Measurements from ENCODE around the gene CD93. TPM values are rescaled to one million over a fixed set of nuclear protein-coding genes. Genes with fewer than 3 reads are reported as not detected.

Gene CD93
- total RNA-seq, 1 experiment from 2014 or later, result not detected

DNA sequence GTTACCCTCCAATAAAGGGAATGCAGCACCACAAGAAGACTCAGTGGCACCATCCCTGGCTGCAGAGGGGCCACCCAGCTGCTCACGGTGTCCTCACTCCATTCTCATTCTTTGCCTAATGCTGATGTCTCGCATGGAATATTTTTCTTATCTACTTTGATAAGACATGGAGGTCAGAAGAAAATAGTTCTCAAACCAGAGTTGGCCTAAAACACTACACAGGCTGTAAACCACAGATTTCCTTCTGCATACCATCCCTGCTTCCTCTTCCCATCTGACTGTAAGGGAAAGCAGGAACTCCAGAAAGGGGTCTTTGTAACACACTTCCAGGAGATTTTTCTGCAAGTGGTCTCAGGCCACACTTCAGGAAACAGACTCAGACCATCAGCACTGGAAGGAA is 43.1 kb upstream of the CD93 start:
- H3K4me2 ChIP-seq (ENCODE audit: low read depth, low read length, poor library complexity, severe bottlenecking), result no peak overlapping the region
- H3K27me3 ChIP-seq (ENCODE audit: low read length), result no peaks in the 10 kb centered on the region
- H3K9me3 ChIP-seq (ENCODE audit: low read length), result no peaks in the 10 kb centered on the region
- no peak overlapping the region for H2AFZ ChIP-seq (ENCODE audit: low read length)
- H3K4me1 ChIP-seq (ENCODE audit: low read length), result peaks cover 37% of the 10 kb centered on the region
- no peaks in the 10 kb centered on the region for H3K9me2 ChIP-seq (replicated peaks; ENCODE audit: insufficient read depth, low read length)
- H3K27ac ChIP-seq (ENCODE audit: low read length), result no peak overlapping the region
- H3K79me2 ChIP-seq (ENCODE audit: low read length), result no peaks in the 10 kb centered on the region
- no peak overlapping the region for H3K9ac ChIP-seq (ENCODE audit: low read length)
- no peaks in the 10 kb centered on the region for H3K36me3 ChIP-seq (ENCODE audit: insufficient read depth, low read length)
- no peak for DNase-seq
- no peaks in the 10 kb centered on the region for H4K20me1 ChIP-seq (ENCODE audit: insufficient read depth, low read depth, low read length)
- H3K4me3 ChIP-seq (ENCODE audit: low read length), result no peak overlapping the region

DNA sequence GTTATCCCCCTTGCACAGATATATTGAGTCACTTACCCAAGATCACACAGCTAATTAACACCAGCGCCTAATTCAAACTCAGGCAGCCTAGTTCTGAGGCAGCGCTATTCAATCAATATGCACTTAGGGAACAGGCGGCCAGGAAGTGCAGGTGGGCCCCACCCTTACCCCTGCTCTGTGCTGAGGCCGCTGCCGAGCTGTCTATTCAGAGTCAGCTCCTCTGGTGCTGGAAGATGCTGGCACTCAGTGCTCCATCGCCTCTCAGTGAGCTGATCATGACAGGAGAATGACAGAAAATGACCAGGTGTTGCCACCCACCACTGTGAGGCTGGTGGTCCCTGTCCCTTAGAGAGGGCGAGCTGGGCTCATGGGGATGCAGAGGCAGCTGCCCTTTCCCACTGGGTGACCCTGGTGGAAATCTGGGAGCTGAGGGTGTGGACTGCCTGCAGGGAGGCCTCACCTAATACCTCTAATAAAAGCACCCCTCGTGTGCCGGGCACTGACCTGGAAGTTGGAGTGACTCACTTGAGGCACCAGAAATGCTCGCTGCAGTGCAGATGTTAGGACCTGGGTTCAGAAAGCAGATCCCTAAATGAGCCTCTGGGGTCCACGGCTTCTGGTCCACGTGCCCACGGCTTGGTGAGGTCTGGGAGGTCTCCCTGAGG is 42.5 kb upstream of the CD93 start:
- H2AFZ ChIP-seq (ENCODE audit: low read length), result no peak overlapping the region
- DNase-seq, result no peak
- no peaks in the 10 kb centered on the region for H3K9me3 ChIP-seq (ENCODE audit: low read length)
- H3K27ac ChIP-seq (ENCODE audit: low read length), result no peak overlapping the region
- H3K27me3 ChIP-seq (ENCODE audit: low read length), result no peaks in the 10 kb centered on the region
- no peak overlapping the region for H3K4me3 ChIP-seq (ENCODE audit: low read length)
- no peaks in the 10 kb centered on the region for H3K79me2 ChIP-seq (ENCODE audit: low read length)
- no peak overlapping the region for H3K4me2 ChIP-seq (ENCODE audit: low read depth, low read length, poor library complexity, severe bottlenecking)
- no peaks in the 10 kb centered on the region for H3K36me3 ChIP-seq (ENCODE audit: insufficient read depth, low read length)
- no peak overlapping the region for H3K9ac ChIP-seq (ENCODE audit: low read length)
- no peaks in the 10 kb centered on the region for H4K20me1 ChIP-seq (ENCODE audit: insufficient read depth, low read depth, low read length)
- peaks cover 44% of the 10 kb centered on the region for H3K4me1 ChIP-seq (ENCODE audit: low read length)
- no peaks in the 10 kb centered on the region for H3K9me2 ChIP-seq (replicated peaks; ENCODE audit: insufficient read depth, low read length)

DNA sequence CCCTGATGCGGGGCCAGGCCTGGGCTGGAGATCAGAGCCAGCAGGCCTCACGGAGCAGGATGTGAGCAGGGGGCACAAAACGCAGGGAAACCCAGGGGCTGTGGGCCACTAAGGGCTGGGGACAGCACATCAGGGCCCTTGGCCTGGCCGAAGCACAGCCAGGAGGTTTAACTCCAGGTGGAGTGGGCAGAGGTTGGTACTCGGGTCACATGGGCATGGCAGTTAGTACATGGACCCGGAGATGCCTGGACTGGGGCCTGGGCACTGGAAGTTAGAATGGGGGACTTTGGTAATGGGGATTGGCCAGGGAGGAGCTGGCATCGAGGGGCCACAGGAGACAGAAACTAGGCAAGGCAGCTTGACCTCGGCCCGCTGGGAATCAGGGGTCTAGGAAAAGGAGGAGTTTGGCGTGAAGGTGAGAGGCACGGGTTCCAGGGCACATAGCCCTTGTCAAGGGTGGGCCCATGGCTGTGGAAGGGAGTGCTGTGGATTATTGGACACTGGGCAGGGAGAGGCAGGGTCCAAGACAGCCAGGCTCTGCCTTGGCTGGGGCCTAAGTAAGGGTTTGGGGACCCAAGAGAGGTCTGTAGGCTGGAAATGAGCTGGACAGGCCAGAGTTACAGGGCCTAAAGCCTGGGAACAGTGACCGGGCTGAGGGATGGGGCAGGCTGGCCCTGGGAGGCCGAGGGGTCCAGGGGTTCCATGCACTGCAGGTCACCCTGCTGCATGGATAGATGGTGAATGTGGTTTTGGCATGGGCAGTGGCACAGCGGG is 41.6 kb upstream of the CD93 start:
- Histone ChIP-seq H4K20me1 (ENCODE audit: insufficient read depth, low read depth, low read length) (no peaks in the 10 kb centered on the region), H3K9ac (ENCODE audit: low read length) (peak overlapping the region; percentile 79; the same call in 1 of the 2 replicates), H3K4me2 (ENCODE audit: low read depth, low read length, poor library complexity, severe bottlenecking) (no peak overlapping the region)

DNA sequence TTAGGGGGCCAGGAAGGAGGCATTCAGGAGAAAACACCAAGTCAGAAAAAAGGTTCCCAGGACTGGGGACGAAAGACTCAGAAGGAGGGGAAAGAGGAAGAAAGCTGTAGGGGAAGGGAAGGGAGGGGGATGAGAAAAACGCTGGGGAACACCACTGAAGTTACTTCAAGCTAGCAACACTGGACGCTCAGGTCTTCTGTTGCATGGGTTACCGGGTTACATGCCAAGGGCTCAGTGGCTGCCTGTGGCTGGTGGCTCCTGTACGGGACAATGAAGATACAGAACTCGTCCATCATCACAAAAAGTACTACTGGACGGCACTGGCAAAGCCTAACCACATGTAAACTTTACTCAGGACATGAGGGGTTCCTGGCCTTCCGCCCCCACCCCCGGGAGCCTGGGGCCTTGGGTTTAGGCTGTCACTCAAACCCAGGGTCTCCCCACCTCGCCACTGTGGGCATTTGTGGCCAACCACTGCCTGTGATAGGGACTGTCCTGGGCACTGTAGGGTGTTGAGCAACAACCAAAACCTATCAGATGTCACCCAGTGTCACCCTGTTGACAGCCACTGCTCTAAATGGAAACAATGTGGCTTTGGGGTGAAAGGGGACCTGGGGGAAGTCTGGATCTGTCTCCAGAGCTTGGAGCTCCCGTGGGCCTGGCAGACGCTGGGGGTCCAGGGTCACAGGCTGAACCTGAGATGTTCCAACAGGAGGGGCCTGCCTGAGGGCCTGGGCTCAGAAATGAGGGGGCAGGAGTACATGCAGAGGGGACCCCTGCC is 40.3 kb upstream of the CD93 start:
- H3K9me3 ChIP-seq (ENCODE audit: low read length), result no peaks in the 10 kb centered on the region
- H3K27ac ChIP-seq (ENCODE audit: low read length), result peak overlapping the region; percentile 98
- peak overlapping the region; percentile 71 for H3K4me2 ChIP-seq (ENCODE audit: low read depth, low read length, poor library complexity, severe bottlenecking)
- H4K20me1 ChIP-seq (ENCODE audit: insufficient read depth, low read depth, low read length), result no peaks in the 10 kb centered on the region
- DNase-seq, result peak; percentile 67
- H3K27me3 ChIP-seq (ENCODE audit: low read length), result no peaks in the 10 kb centered on the region
- peaks cover 50% of the 10 kb centered on the region for H3K4me1 ChIP-seq (ENCODE audit: low read length)
- H3K36me3 ChIP-seq (ENCODE audit: insufficient read depth, low read length), result no peaks in the 10 kb centered on the region
- H2AFZ ChIP-seq (ENCODE audit: low read length), result peak overlapping the region; percentile 29; the same call in 1 of the 2 replicates
- H3K9ac ChIP-seq (ENCODE audit: low read length), result peak overlapping the region; percentile 79
- no peaks in the 10 kb centered on the region for H3K79me2 ChIP-seq (ENCODE audit: low read length)
- H3K9me2 ChIP-seq (replicated peaks; ENCODE audit: insufficient read depth, low read length), result no peaks in the 10 kb centered on the region
- peak overlapping the region; percentile 51; the same call in 1 of the 2 replicates for H3K4me3 ChIP-seq (ENCODE audit: low read length)

More for the DNA sequence above, 41.6 kb upstream of the CD93 start:
- H3K4me1 ChIP-seq (ENCODE audit: low read length), result peaks cover 50% of the 10 kb centered on the region
- H3K27me3 ChIP-seq (ENCODE audit: low read length), result no peaks in the 10 kb centered on the region
- H3K9me3 ChIP-seq (ENCODE audit: low read length), result no peaks in the 10 kb centered on the region
- no peak for DNase-seq
- no peaks in the 10 kb centered on the region for H3K36me3 ChIP-seq (ENCODE audit: insufficient read depth, low read length)
- no peak overlapping the region for H2AFZ ChIP-seq (ENCODE audit: low read length)
- no peaks in the 10 kb centered on the region for H3K79me2 ChIP-seq (ENCODE audit: low read length)
- peak overlapping the region; percentile 98 for H3K27ac ChIP-seq (ENCODE audit: low read length)
- no peak overlapping the region for H3K4me3 ChIP-seq (ENCODE audit: low read length)
- no peaks in the 10 kb centered on the region for H3K9me2 ChIP-seq (replicated peaks; ENCODE audit: insufficient read depth, low read length)

DNA sequence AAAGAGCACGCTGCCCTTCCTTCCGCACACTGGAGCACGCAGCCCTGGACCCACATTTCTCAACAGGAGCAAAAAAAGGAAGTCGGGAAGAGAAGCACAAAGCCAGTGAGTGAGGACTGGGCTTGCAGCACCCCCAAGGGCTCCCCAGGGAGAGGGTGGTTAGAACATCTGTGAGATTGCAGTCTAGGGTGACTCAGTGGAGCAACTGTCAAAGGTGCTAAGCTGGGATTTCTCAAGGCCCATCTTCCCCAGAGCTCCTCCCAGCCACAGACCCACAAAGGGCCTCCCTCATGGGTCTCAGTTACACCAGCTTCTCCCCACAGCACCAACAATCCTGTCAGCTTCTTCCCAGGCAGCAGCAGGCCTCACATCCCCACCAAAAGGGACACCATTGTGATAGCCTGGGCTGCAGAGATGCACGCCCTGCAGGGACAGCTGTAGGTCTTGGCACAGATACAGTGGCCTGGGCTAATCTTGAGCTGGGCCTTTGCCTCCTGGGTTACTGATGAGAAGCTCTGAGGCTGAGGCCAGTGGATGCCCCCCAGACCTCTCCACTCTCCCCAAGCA is 39.6 kb upstream of the CD93 start:
- 0 out of 2 replicates have a peak overlapping the region, but pooled peaks have one; percentile 68 for H2AFZ ChIP-seq (ENCODE audit: low read length)
- peak; percentile 94 for DNase-seq

DNA sequence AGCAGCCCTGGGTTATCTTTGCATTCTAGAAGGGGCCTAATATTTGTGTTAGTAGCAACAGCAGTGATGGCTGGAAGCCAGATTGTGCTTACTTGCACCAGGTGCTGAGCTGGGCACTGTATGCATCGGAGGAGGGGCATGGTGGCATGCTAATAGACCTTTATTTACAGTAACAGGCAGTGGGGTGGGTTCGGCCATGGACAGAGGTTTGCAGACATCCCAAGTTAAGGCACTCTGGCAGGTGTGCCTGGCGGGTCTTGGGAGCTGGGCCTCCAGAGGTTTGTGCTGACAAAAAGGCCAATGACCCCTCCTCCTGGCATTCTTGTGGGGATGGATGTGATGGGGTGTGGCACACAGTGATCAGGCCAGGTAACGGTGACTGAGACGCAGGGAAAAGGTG is 39.0 kb upstream of the CD93 start:
- Histone ChIP-seq H3K4me3 (ENCODE audit: low read length) (peak overlapping the region; percentile 51), H3K27me3 (ENCODE audit: low read length) (no peaks in the 10 kb centered on the region), H2AFZ (ENCODE audit: low read length) (peak overlapping the region; percentile 68; the same call in 1 of the 2 replicates), H3K4me2 (ENCODE audit: low read depth, low read length, poor library complexity, severe bottlenecking) (peak overlapping the region; percentile 71), H4K20me1 (ENCODE audit: insufficient read depth, low read depth, low read length) (no peaks in the 10 kb centered on the region), H3K27ac (ENCODE audit: low read length) (peak overlapping the region; percentile 98), H3K4me1 (ENCODE audit: low read length) (peaks cover 50% of the 10 kb centered on the region), H3K36me3 (ENCODE audit: insufficient read depth, low read length) (no peaks in the 10 kb centered on the region), H3K9me3 (ENCODE audit: low read length) (no peaks in the 10 kb centered on the region), H3K9ac (ENCODE audit: low read length) (peak overlapping the region; percentile 79), H3K79me2 (ENCODE audit: low read length) (no peaks in the 10 kb centered on the region), H3K9me2 (replicated peaks; ENCODE audit: insufficient read depth, low read length) (no peaks in the 10 kb centered on the region)
- DNase-seq, result peak; percentile 89

More for the DNA sequence above, 39.6 kb upstream of the CD93 start:
- no peaks in the 10 kb centered on the region for H3K9me2 ChIP-seq (replicated peaks; ENCODE audit: insufficient read depth, low read length)
- H3K36me3 ChIP-seq (ENCODE audit: insufficient read depth, low read length), result no peaks in the 10 kb centered on the region
- H3K9me3 ChIP-seq (ENCODE audit: low read length), result no peaks in the 10 kb centered on the region
- H3K4me2 ChIP-seq (ENCODE audit: low read depth, low read length, poor library complexity, severe bottlenecking), result peak overlapping the region; percentile 71
- H3K4me1 ChIP-seq (ENCODE audit: low read length), result peaks cover 50% of the 10 kb centered on the region
- H3K4me3 ChIP-seq (ENCODE audit: low read length), result peak overlapping the region; percentile 51
- H3K27ac ChIP-seq (ENCODE audit: low read length), result peak overlapping the region; percentile 98
- H3K27me3 ChIP-seq (ENCODE audit: low read length), result no peaks in the 10 kb centered on the region
- peak overlapping the region; percentile 79 for H3K9ac ChIP-seq (ENCODE audit: low read length)
- H4K20me1 ChIP-seq (ENCODE audit: insufficient read depth, low read depth, low read length), result no peaks in the 10 kb centered on the region
- no peaks in the 10 kb centered on the region for H3K79me2 ChIP-seq (ENCODE audit: low read length)

DNA sequence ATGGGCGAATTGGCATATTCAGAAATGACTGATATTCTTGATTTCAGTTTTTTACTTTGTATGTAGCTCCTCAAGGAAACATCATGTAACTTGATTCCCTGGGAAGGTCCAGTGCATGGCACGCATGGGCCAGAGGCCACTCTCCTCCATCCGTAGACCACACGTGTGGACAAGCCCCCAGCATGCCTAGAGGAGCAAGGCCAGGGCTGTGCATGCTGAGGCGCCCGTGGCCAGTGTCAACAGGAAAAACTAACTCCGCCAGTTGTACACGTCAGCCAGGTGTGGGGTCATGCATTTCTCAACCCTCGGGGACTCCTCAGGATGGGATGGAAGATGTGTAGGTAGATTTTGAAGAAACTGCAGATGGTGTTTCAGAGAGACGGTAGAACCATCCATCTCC is 37.8 kb upstream of the CD93 start:
- no peaks in the 10 kb centered on the region for H3K79me2 ChIP-seq (ENCODE audit: low read length)
- no peaks in the 10 kb centered on the region for H3K9me3 ChIP-seq (ENCODE audit: low read length)
- no peaks in the 10 kb centered on the region for H3K27me3 ChIP-seq (ENCODE audit: low read length)
- H3K4me2 ChIP-seq (ENCODE audit: low read depth, low read length, poor library complexity, severe bottlenecking), result peak overlapping the region; percentile 71
- H3K36me3 ChIP-seq (ENCODE audit: insufficient read depth, low read length), result no peaks in the 10 kb centered on the region
- peaks cover 57% of the 10 kb centered on the region for H3K4me1 ChIP-seq (ENCODE audit: low read length)
- H3K27ac ChIP-seq (ENCODE audit: low read length), result peak overlapping the region; percentile 98
- H4K20me1 ChIP-seq (ENCODE audit: insufficient read depth, low read depth, low read length), result no peaks in the 10 kb centered on the region
- peak overlapping the region; percentile 68 for H2AFZ ChIP-seq (ENCODE audit: low read length)
- no peak for DNase-seq
- H3K9ac ChIP-seq (ENCODE audit: low read length), result peak overlapping the region; percentile 79
- H3K4me3 ChIP-seq (ENCODE audit: low read length), result peak overlapping the region; percentile 51
- no peaks in the 10 kb centered on the region for H3K9me2 ChIP-seq (replicated peaks; ENCODE audit: insufficient read depth, low read length)

Data from Karpas-422 (cell line).